A673 (cell line): Measurements from ENCODE around the gene SLFN13. TPM values are rescaled to one million over a fixed set of nuclear protein-coding genes. Genes with fewer than 3 reads are reported as not detected.
"Not testable (repeated sequence)": the region's sequence is repeated elsewhere in the genome, so short reads cannot be mapped to it uniquely, and the experiment has no call there.

Source experiments
- BruUV-seq: library from RNA; stranded (reverse); fragments of 400-500 nt; replicated peaks from 2 replicates; lab custom pipeline; 2021; lab: Mats Ljungman, UMichigan
- CTCF ChIA-PET: fragments of 300-600 bp; sonication (Branson Sonifier 250); formaldehyde crosslinking; loops from one replicate; lab custom pipeline; 2022; ENCODE audit warnings: antibody characterized with exemption; lab: Charles Lee
- POLR2A ChIA-PET: fragments of 300-600 bp; sonication (Branson Sonifier 250); formaldehyde crosslinking; loops from one replicate; lab custom pipeline; 2022; ENCODE audit warnings: antibody characterized with exemption; ENCODE audit not compliant: low non-redundant PET; lab: Charles Lee
- DNase-seq: peaks from one replicate; pipeline ENCODE4 v3.0.0-alpha.2; 2015; ENCODE audit warnings: low spot score
- H3K27ac ChIP-seq: fragments of 200-600 bp; sonication (generic); 2 replicates; pipeline ENCODE4 v1.5.1; 2016; ENCODE audit warnings: mixed run types, low read depth, mild to moderate bottlenecking, mixed read lengths, antibody characterized with exemption, low read length; ENCODE audit not compliant: poor library complexity, severe bottlenecking
- H3K27me3 ChIP-seq: fragments of 200-600 bp; sonication (generic); replicated peaks from 2 replicates; pipeline ENCODE4 v1.6.1; 2017; ENCODE audit warnings: mixed run types, low read depth, mild to moderate bottlenecking, mixed read lengths, antibody characterized with exemption, low read length; ENCODE audit not compliant: insufficient read depth, poor library complexity
- H3K36me3 ChIP-seq: fragments of 200-600 bp; sonication (generic); 2 replicates; pipeline ENCODE4 v1.6.1; 2016; ENCODE audit warnings: mixed run types, mild to moderate bottlenecking, mixed read lengths, antibody characterized with exemption, low read length; ENCODE audit not compliant: insufficient read depth, poor library complexity, severe bottlenecking
- H3K4me1 ChIP-seq: fragments of 200-600 bp; sonication (generic); 2 replicates; pipeline ENCODE4 v1.6.1; 2017; ENCODE audit warnings: mixed run types, mild to moderate bottlenecking, mixed read lengths, antibody characterized with exemption, low read length; ENCODE audit not compliant: insufficient read depth, poor library complexity, severe bottlenecking
- H3K4me3 ChIP-seq: fragments of 200-600 bp; sonication (generic); 2 replicates; pipeline ENCODE4 v1.5.1; 2016; ENCODE audit warnings: low read depth, mixed run types, mild to moderate bottlenecking, mixed read lengths, low read length; ENCODE audit not compliant: poor library complexity, severe bottlenecking
- H3K9me3 ChIP-seq: fragments of 200-600 bp; sonication (generic); 2 replicates; pipeline ENCODE4 v1.6.1; 2016; ENCODE audit warnings: mixed run types, low read depth, mild to moderate bottlenecking, mixed read lengths, antibody characterized with exemption, low read length; ENCODE audit not compliant: poor library complexity, severe bottlenecking
- CTCF ChIP-seq: fragments of 300-800, 200-600 bp; sonication (generic); conservative IDR thresholded peaks from 2 replicates; pipeline ENCODE4 v1.5.1; 2017; ENCODE audit warnings: low read depth, mild to moderate bottlenecking, antibody characterized with exemption, low read length, moderate library complexity, mixed read lengths
- EZH2 ChIP-seq: fragments of 200-600 bp; sonication (generic); IDR thresholded peaks from 2 replicates; pipeline ENCODE4 v1.6.1; 2017; ENCODE audit warnings: borderline replicate concordance, low read depth, mild to moderate bottlenecking, mixed read lengths, antibody characterized with exemption, low read length; ENCODE audit not compliant: poor library complexity, severe bottlenecking
- intact Hi-C: fragments of 100-400 bp; cut with micrococcal nuclease; formaldehyde crosslinking; loops from one replicate; pipeline ENCODE4 v1.10.0; 2022; ENCODE audit not compliant: unreplicated experiment
- total RNA-seq: library from RNA; stranded (reverse); gene quantifications from 2 replicates; pipeline ENCODE4 v1.2.3, GENCODE V29; 2021

Gene SLFN13
- total RNA-seq, 1 experiment from 2014 or later: 34.0 TPM

- intact Hi-C loops: loop anchor here (5.0 kb wide), 1 partner anchor 103 kb away; no protein-coding TSS in a partner anchor
- no TSS peak for BruUV-seq
- ChIA-PET CTCF (no interaction called here), POLR2A (no interaction called here)
- H3K27me3 ChIP-seq: no peaks in the 10 kb centered on the region
- peaks cover 10% of the 10 kb centered on the region for H3K4me1 ChIP-seq
- no peak overlapping the region for H3K27ac ChIP-seq
- no peak for DNase-seq
- H3K9me3 ChIP-seq: no peaks in the 10 kb centered on the region
- TF ChIP-seq EZH2: no peak
- TF ChIP-seq CTCF: no peak
- no peaks in the 10 kb centered on the region for H3K36me3 ChIP-seq
- no peak overlapping the region for H3K4me3 ChIP-seq
Measured at GRCh38 chr17:35429702-35430101, 18.9 kb downstream of the SLFN13 start.

GRCh38 chr17:35428229-35428628 lies 20.3 kb downstream of the SLFN13 start:
- CTCF ChIA-PET: no interaction called here
- no peaks in the 10 kb centered on the region for H3K9me3 ChIP-seq
- peaks cover 4% of the 10 kb centered on the region for H3K4me1 ChIP-seq
- H3K27ac ChIP-seq: no peak overlapping the region
- H3K27me3 ChIP-seq: no peaks in the 10 kb centered on the region
- DNase-seq: no peak
- no peak overlapping the region for H3K4me3 ChIP-seq
- H3K36me3 ChIP-seq: no peaks in the 10 kb centered on the region
- TF ChIP-seq CTCF (no peak), EZH2 (no peak)
- BruUV-seq: no TSS peak
- intact Hi-C loops: no loop called here
- POLR2A ChIA-PET: no interaction called here

- H3K4me3 ChIP-seq: no peak overlapping the region
- no peak for DNase-seq
- BruUV-seq: no TSS peak
- no peaks in the 10 kb centered on the region for H3K9me3 ChIP-seq
- intact Hi-C loops: no loop called here
- CTCF ChIA-PET: no interaction called here
- no peak for TF ChIP-seq CTCF
- no peak for TF ChIP-seq EZH2
- H3K27me3 ChIP-seq: no peaks in the 10 kb centered on the region
- no peaks in the 10 kb centered on the region for H3K36me3 ChIP-seq
- no peak overlapping the region for H3K27ac ChIP-seq
- POLR2A ChIA-PET: no interaction called here
- H3K4me1 ChIP-seq: no peaks in the 10 kb centered on the region
Measured at GRCh38 chr17:35423761-35424160, 24.8 kb downstream of the SLFN13 start.

GRCh38 chr17:35421069-35421468 lies 27.5 kb downstream of the SLFN13 start:
- BruUV-seq, H3K4me3 ChIP-seq, POLR2A ChIA-PET, DNase-seq, H3K27ac ChIP-seq, intact Hi-C loops, H3K36me3 ChIP-seq, H3K27me3 ChIP-seq, H3K4me1 ChIP-seq, CTCF ChIA-PET, H3K9me3 ChIP-seq: not testable (repeated sequence)
